ENCODE measurements around the gene PIP4K2A.

PIP4K2A gene

GRCh38 chr10:22573820-22574569, 140.4 kb downstream of the PIP4K2A start:
- H3K9me3 Mint-ChIP-seq, result peaks cover 12% of the 10 kb centered on the region

GRCh38 chr10:22570733-22571430, 143.5 kb downstream of the PIP4K2A start:
- Mint-ChIP-seq H3K9me3 (peaks cover 25% of the 10 kb centered on the region), H3K36me3 (ENCODE audit: low read depth) (peaks cover 87% of the 10 kb centered on the region), H3K27me3 (ENCODE audit: low read depth, poor library complexity) (peaks cover 6% of the 10 kb centered on the region), H3K4me1 (peaks cover 7% of the 10 kb centered on the region), H3K4me3 (no peak overlapping the region), H3K27ac (no peak overlapping the region)
- TF ChIP-seq CTCF (IDR thresholded peaks at IDR 0.05), result no peak
- no peak for DNase-seq

More at GRCh38 chr10:22573820-22574569, 140.4 kb downstream of the PIP4K2A start:
- no peak for TF ChIP-seq CTCF (IDR thresholded peaks at IDR 0.05)
- H3K4me1 Mint-ChIP-seq, result peaks cover 13% of the 10 kb centered on the region
- no peaks in the 10 kb centered on the region for H3K27me3 Mint-ChIP-seq (ENCODE audit: low read depth, poor library complexity)
- no peak overlapping the region for H3K4me3 Mint-ChIP-seq
- H3K36me3 Mint-ChIP-seq (ENCODE audit: low read depth), result peaks cover 81% of the 10 kb centered on the region
- no peak for DNase-seq
- H3K27ac Mint-ChIP-seq, result no peak overlapping the region

- Mint-ChIP-seq H3K36me3 (ENCODE audit: low read depth) (peaks cover 87% of the 10 kb centered on the region), H3K4me3 (no peak overlapping the region), H3K27ac (peak overlapping the region; percentile 58), H3K4me1 (peaks cover 7% of the 10 kb centered on the region), H3K9me3 (peaks cover 26% of the 10 kb centered on the region), H3K27me3 (ENCODE audit: low read depth, poor library complexity) (peaks cover 6% of the 10 kb centered on the region)
- no peak for DNase-seq
- no peak for TF ChIP-seq CTCF (IDR thresholded peaks at IDR 0.05)
Measured at GRCh38 chr10:22570234-22570633, 144.1 kb downstream of the PIP4K2A start.

- DNase-seq, result no peak
- peaks cover 7% of the 10 kb centered on the region for H3K4me1 Mint-ChIP-seq
- H3K27me3 Mint-ChIP-seq (ENCODE audit: low read depth, poor library complexity), result peaks cover 6% of the 10 kb centered on the region
- H3K9me3 Mint-ChIP-seq, result peaks cover 26% of the 10 kb centered on the region
- peaks cover 92% of the 10 kb centered on the region for H3K36me3 Mint-ChIP-seq (ENCODE audit: low read depth)
- TF ChIP-seq CTCF (IDR thresholded peaks at IDR 0.05), result no peak
- H3K4me3 Mint-ChIP-seq, result no peak overlapping the region
- H3K27ac Mint-ChIP-seq, result no peak overlapping the region
Measured at GRCh38 chr10:22568928-22569327, 145.4 kb downstream of the PIP4K2A start.

- Mint-ChIP-seq H3K9me3 (peaks cover 18% of the 10 kb centered on the region), H3K4me1 (peaks cover 29% of the 10 kb centered on the region), H3K4me3 (no peak overlapping the region)
Measured at GRCh38 chr10:22564060-22564459, 150.3 kb downstream of the PIP4K2A start.

More at GRCh38 chr10:22564060-22564459, 150.3 kb downstream of the PIP4K2A start:
- Mint-ChIP-seq H3K27ac (no peak overlapping the region), H3K27me3 (ENCODE audit: low read depth, poor library complexity) (peaks cover 16% of the 10 kb centered on the region), H3K36me3 (ENCODE audit: low read depth) (peaks cover 71% of the 10 kb centered on the region)
- TF ChIP-seq CTCF (IDR thresholded peaks at IDR 0.05), result no peak
- DNase-seq, result no peak

Data from nephron progenitor cell (in vitro differentiated cells).